T-helper 9 cell (primary cell): ENCODE measurements around the gene PCDHGA2.
"Not testable (repeated sequence)": the region's sequence is repeated elsewhere in the genome, so short reads cannot be mapped to it uniquely, and the experiment has no call there.

Experiments
- DNase-seq: peaks from one replicate; pipeline ENCODE4 v3.0.0-alpha.2; 2020

The PCDHGA2 gene

GRCh38 chr5:141383345-141383744 lies 44.8 kb downstream of the PCDHGA2 start:
- DNase-seq: no peak

GRCh38 chr5:141384471-141385267 lies 46.1 kb downstream of the PCDHGA2 start:
- DNase-seq: no peak

GRCh38 chr5:141387557-141388311 lies 49.2 kb downstream of the PCDHGA2 start, which contains the start of gene PCDHGB4:
Gene PCDHGB4 (plus strand): TSS chr5:141387698. CDS start chr5:141387885, 187 bp downstream.
- not testable (repeated sequence) for DNase-seq

DNA sequence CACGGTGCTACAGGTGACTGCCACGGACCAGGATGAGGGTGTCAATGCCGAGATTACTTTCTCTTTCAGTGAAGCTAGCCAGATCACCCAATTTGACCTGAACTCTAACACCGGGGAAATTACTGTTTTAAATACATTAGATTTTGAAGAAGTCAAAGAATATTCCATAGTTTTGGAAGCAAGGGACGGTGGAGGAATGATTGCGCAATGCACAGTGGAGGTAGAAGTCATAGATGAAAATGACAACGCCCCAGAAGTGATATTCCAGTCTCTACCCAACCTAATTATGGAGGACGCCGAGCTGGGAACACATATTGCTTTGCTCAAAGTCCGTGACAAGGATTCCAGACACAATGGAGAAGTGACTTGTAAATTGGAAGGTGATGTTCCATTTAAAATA lies 50.1 kb downstream of the PCDHGA2 start:
- DNase-seq: no peak

DNA sequence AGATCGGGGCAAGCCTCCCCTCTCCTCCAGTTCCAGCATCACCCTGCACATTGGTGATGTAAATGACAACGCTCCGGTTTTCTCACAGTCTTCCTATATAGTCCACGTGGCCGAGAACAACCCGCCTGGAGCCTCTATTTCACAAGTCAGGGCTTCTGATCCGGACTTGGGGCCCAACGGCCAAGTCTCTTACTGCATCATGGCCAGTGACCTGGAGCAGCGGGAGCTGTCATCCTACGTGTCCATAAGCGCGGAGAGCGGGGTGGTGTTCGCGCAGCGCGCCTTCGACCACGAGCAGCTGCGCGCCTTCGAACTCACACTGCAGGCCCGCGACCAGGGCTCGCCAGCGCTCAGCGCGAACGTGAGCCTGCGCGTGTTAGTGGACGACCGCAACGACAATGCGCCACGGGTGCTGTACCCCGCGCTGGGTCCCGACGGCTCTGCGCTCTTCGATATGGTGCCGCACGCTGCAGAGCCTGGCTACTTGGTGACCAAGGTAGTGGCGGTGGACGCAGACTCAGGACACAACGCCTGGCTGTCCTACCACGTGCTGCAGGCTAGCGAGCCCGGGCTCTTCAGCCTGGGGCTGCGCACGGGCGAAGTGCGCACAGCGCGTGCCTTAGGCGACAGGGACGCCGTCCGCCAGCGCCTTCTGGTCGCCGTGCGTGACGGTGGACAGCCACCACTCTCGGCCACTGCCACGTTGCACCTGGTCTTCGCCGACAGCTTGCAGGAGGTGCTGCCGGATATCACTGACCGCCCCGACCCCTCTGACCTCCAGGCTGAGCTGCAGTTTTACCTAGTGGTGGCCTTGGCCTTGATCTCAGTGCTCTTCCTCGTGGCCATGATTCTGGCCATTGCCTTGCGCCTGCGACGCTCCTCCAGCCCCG lies 50.8 kb downstream of the PCDHGA2 start:
- no peak for DNase-seq

DNA sequence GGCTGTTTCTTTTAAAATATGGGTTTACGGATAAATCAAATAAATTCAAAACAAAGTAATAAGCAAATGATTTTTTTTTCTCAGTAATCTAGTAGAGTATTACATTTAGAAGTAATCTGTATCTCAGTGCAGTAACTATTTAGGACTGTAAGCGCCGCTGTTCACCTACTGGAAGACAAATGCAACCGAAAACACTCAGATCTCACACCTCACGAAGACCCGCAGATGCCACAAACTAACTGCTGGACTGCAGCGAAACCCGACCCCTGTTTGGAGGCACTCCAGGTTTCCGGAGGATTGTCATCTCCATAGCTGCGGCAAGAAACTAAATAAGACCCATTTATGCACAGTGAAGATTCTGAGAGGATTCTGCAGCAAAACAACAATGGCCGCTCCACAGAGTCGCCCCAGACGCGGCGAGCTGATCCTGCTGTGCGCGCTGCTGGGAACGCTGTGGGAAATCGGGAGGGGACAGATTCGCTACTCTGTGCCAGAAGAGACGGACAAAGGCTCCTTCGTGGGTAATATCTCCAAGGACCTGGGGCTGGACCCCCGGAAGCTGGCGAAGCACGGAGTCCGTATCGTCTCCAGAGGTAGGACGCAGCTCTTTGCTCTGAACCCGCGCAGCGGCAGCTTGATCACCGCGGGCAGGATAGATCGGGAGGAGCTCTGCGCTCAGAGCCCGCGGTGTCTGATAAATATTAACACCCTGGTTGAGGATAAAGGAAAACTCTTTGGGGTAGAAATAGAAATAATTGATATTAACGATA lies 54.1 kb downstream of the PCDHGA2 start, which contains the start of gene PCDHGA8:
TSS of gene PCDHGA8 (plus strand) at position 205 of the 770 bp plus-strand sequence. CDS start at position 386, 181 bp downstream.
- no peak for DNase-seq
